GM18498 (cell line): ENCODE results near the gene ATP9B.

Experiments used
- ATAC-seq: cut with Tn5 transposase; IDR thresholded peaks from one replicate; pipeline ENCODE4 v1.9.1; 2021; ENCODE audit warnings: mild to moderate bottlenecking, moderate library complexity; ENCODE audit not compliant: unreplicated experiment

The ATP9B gene

DNA sequence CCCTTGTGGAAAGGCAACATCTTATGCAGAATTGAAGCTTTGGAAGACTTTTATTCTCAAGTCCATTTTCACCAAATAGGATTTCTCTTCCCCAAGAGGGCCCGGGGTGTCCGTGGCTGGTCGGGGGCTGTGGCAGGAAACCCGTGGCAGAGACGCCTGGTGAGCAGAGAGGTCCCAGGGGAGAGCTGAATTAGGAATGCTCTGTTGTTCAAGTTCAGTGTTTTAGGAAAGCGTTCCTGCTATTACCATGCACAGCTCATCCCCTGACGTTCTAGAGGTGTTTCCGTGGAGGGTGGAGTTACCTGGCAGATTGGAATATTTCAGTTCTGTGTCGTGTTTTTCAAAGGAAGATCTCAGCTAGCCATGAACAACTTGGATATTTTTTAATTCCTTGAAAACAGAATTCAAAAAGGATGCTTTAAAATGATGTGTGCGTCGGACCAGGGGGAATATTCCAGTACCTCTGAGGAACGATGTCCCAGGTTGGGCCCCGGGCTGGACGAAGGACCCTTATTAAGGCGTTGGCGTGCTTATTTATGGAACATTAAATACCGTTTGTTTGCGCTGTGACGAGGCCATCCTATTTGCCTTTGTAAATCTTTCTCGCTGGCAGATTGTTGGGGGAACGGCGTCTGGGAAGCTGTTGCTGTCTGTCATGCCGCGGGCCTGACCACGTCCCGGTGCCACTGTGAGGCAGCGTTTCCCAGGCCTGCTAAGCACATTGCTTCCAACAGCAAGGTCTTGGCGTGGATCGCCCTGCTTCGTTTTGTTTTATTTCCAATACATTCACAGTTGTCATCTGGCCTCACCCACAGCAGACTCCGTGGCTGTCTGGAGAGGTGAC is 334.8 kb downstream of the ATP9B start:
- no peak for ATAC-seq

DNA sequence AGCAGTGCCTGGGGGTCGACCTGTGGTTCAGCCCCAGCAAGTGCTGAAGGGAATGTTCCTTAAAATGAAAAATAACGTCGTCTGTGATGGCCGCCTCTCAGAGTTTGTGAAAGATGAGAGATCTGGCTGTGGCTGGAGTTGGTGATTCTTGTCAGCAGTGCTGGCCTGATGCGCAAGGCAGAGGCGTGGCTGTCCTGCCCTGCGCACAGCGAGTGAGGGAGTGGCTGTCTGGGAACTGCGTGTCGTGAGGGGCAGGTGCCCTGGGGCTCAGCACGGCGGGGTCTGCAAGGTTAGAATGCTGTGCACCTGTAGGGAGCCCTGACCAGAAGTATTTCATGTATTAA is 335.3 kb downstream of the ATP9B start:
- ATAC-seq = no peak

DNA sequence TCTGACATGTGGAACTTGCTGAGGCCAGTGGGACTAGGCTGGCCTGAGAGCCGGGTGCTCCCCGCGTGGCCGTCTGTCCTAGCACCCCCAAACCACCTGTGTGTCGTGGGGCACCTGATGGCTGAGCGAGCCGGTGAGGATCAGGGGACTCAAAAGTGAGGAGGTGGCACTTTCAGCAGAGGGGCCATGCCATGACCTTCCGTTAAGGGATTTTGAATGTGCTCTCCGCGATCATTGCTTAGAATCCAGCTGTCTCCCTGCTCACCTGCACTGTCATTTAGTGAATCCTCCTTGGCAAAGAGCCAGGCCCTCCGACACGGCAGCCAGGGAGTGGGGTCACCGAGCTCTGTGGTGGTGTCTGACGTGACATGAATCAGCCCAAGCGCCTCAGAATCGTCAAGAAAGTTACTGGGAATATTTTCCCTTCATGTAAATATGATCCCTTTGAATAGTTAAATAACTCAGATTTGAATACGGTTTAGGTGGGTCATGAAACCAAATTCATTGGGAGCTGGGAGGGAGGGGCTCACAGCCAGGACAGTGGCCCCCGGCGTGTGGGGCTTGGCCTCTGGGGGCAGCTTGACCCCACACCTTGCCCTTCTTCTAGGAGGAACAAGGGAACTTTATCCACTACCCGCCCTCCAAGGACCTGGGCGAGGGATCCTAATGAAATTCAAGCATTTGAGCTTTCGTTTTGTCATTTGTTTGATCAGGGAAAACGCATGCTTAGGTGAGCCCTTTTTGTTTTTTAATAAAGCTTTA is 336.0 kb downstream of the ATP9B start:
- ATAC-seq = no peak

GRCh38 chr18:79405781-79406575 is 336.8 kb downstream of the ATP9B start:
- peak; percentile 73 for ATAC-seq

DNA sequence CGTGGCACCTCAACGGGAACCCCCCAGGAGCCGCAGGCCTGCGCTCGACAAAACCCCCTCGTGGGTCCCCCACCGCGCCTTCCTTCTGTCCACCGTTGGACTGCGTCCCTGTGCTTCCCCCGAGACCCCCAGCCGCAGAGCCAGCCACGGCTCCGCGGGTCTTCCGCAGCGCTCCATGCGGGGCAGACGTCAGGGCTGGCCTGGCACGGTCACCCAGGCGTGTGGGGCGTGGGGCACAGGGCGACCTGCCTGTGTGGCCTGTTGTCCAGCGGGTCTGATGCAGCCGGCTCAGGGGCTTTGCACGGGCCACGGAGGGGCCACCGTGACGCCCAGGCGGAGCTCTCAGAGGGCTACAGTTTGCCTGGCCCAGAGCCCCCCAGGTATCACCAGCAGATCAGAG is 337.5 kb downstream of the ATP9B start:
- ATAC-seq = no peak

GRCh38 chr18:79409313-79409712 is 340.1 kb downstream of the ATP9B start:
- no peak for ATAC-seq

DNA sequence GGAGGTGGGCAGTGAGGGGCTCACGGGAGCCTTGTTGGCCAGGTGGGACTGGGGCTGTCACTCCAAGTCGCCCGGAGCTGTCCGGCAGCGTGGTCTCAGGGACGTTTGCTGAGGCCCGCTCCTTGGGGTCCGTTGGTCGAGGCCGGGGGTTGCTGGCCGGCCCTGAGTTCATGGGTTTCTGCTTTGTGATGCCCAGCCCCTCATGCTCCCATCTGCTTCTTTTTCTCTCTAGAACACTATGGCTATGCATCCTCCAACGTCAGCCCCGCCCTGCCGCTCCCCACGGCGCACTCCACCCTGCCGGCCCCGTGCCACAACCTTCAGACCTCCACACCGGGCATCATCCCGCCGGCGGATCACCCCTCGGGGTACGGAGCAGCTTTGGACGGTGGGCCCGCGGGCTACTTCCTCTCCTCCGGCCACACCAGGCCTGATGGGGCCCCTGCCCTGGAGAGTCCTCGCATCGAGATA is 341.0 kb downstream of the ATP9B start:
- ATAC-seq = no peak

GRCh38 chr18:79410731-79411613 is 341.8 kb downstream of the ATP9B start:
- no peak for ATAC-seq

- ATAC-seq = no peak
Measured at GRCh38 chr18:79411614-79412526, 342.7 kb downstream of the ATP9B start.

- no peak for ATAC-seq
Measured at GRCh38 chr18:79413025-79413424, 343.8 kb downstream of the ATP9B start.

DNA sequence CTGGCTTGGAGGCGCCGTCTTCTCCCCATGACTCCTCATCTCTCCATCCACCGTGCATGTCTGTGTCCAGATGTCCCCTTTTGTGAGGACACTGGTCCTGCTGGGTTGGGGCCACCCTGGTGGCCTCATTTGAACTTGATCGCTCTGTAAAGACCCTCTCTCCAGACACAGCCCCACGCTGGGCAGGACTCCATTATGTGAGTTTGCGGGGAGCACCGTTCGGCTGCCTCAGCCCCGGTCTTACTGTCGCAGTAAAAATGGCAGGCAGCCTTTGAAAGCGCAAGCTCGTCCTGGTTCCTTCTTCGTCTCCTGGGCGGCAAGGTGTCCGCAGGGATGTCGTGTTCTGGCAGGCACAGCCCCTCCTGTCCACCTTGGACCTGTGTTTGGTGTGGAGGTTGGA is 344.2 kb downstream of the ATP9B start:
- ATAC-seq = no peak

- ATAC-seq = no peak
Measured at GRCh38 chr18:79413901-79414300, 344.7 kb downstream of the ATP9B start.

- peak; percentile 65 for ATAC-seq
Measured at GRCh38 chr18:79416022-79416676, 347.0 kb downstream of the ATP9B start.

- ATAC-seq = no peak
Measured at GRCh38 chr18:79416677-79417052, 347.5 kb downstream of the ATP9B start.

GRCh38 chr18:79418236-79418635 is 349.0 kb downstream of the ATP9B start:
- no peak for ATAC-seq

DNA sequence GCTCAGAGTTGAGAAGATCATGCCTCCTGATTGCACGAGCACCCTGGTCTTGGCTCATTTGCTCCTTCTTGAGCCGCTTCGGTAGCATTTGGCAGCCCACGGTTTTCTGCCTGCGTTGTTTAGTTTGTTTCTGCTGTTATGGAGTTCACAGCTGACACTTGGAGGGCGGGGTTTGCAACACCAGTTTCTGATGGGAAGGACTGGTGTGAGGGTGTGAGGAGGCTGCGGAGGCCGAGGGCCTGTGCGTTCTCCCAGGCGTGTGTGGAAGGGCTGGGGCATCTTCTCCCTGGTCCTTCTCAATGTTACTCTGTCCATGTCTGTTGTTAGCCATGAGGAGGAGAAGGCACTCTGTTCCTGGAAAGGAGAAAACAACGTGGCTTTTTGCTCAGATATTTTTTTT is 349.4 kb downstream of the ATP9B start:
- ATAC-seq = no peak

DNA sequence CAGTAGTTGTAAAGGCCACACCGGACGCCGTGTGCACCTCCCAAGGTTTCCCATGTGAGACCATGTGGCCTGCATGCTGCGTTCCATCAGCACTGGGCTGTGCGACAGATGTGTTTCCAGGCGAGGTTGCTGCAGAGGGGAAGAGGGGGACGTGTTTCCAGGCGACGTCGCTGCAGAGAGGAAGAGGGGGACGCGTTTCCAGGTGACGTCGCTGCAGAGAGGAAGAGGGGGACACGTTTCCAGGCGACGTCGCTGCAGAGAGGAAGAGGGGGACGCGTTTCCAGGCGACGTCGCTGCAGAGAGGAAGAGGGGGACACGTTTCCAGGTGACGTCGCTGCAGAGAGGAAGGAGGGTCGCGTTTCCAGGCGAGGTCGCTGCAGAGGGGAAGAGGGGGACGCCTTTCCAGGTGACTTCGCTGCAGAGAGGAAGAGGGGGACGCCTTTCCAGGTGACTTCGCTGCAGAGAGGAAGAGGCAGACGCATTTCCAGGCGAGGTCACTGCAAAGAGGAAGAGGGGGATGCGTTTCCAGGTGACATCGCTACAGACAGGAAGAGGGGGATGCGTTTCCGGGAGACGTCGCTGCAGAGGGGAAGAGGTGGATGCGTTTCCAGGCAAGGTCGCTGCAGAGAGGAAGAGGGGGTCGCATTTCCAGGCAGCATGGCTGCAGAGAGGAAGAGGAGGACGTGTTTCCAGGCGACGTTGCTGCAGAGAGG is 351.0 kb downstream of the ATP9B start:
- ATAC-seq = no peak

DNA sequence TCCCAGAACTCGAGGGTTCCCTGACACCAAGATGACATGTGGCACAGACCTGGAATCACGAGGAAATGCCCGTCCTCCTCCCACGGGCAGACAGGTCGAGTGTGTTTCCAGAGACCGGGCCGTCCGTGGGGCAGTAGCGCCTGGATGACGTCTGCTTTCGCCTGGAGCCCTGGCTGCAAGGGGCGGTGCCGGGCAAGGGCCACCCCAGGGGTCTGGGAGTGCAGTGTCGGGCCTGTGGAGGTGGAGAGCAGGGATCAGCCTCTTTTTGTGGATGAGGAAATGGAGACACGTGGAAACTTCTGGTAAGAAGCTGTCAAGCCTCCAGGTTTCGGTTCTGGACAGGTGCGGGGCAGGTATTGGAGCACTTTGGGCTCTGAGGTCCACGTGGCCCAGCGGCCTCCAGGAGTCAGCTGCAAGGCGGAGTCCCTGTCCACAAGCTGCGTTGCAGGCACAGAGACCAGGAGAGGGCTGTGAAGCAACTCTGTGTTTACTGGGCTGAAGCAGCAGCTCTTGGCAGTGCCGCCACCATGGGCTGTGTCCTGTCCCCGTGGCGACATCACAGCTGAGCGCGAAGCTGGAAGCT is 352.2 kb downstream of the ATP9B start:
- ATAC-seq = no peak
